GM18505 (cell line): ENCODE results near the gene SAA4.
"Not testable (repeated sequence)": the region's sequence is repeated elsewhere in the genome, so short reads cannot be mapped to it uniquely, and the experiment has no call there.

Experiments
- ATAC-seq: cut with Tn5 transposase; IDR thresholded peaks from one replicate; pipeline ENCODE4 v1.9.1; 2021; ENCODE audit not compliant: unreplicated experiment
- POLR2A ChIP-seq: IDR thresholded peaks from 4 replicates; pipeline ENCODE4 v1.6.1; 2011; ENCODE audit warnings: borderline replicate concordance; ENCODE audit not compliant: insufficient read depth, insufficient read length; ENCODE audit errors: extremely low read depth

SAA4 gene, protein sequence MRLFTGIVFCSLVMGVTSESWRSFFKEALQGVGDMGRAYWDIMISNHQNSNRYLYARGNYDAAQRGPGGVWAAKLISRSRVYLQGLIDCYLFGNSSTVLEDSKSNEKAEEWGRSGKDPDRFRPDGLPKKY

DNA sequence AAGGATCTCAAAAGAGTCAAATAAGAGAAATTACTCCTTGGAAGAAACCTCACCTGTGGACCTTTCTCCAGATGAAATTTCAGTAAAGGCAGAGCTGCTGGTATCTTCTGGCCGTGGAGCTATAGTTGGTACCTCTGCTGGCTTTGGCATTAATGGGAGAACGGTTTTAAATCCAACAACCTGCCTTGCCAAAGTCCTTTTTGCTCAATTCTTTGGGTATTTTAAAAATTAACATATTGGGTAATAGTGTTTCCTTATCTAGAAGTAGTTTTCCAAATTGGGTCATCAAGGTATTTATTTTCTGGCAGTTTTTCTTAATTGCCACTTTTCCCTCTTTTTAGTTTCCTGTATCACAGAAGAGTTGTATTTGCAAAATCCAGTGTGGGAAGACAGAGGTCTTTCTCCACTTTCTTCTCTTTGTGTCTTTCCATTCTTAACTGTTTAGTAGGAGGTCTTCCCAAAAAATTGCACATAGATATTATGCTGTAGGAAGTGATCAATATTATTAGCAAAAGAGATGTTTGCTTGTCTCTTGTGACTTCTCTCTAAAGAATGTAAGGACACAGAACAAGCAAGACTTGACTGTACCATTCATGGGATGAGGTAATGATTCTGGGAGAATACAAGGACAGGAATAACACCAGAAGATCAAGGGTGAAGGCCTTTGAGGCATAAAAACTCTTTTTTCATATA lies at the start of gene SAA4:
Gene SAA4, minus strand, starts transcription at position 139 of the 693 bp plus-strand sequence. CDS start 876 bp downstream, outside the sequence.
- TF ChIP-seq POLR2A, result no peak
- no peak for ATAC-seq

DNA sequence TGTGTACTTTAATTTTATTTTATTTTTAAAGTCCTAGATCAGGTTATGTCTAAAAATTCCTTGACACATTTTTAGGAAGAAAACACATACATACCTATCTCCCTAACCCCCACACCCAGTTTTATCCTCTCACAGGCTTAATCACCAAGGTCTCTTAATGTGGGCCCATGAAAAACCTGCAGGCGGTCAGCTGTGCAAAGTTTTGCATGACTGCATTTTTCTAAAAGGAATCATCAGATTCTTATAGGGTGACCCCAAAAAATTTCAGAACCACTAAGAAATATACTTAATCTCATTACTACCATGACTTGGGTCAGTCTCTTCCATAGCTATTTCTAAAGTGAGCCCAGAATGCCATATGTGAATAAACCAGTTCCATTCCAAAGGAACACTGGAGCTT lies 49.2 kb upstream of the SAA4 start:
- ATAC-seq, result no peak
- no peak for TF ChIP-seq POLR2A

DNA sequence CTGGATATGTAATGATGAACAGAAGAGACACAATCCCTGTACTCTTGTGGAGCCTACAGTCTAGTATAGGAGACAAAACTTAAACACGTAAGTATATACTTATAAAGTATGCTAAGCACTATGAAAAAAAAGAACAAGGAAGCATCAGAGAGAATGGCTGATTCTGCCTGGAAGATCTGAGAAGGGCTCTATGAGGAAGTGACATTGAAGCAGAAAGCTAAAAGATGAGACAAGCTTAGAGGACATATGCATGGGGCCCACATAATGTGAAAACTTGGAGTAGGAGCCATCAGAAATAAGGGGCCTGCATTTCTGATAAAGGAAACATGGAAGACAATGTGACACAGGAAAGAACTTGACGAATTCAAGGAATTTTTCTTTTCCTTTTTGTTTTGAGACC lies 46.0 kb upstream of the SAA4 start:
- ATAC-seq, result no peak

DNA sequence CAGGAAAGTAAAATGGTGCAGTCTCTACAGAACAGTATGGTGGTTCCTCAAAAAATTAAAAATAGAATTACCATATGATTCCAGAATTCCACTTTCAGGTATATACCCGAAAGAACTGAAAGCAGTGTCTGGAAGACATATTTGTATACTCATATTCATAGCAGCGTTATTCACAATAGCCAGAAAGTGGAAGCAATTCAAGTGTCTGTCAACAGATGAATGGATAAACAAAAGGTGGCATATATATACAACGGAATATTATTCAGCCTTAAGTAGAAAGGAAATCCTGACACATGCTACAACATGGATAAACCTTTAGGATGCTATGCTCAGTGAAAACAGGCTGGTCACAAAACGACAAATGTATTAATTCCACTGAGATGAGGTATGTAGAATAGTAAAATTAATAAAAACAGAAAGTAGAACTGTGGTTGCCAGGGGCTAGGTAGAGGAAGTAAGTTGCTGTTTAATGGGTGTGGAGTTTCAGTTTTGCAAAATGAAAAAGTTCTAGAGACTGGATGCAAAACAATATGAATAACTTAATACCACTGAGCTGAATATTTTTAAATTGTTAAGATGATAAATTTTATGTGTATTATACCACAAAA lies 43.9 kb upstream of the SAA4 start:
- peak; percentile 84 for ATAC-seq
- no peak for TF ChIP-seq POLR2A

More for the DNA sequence above, 46.0 kb upstream of the SAA4 start:
- TF ChIP-seq POLR2A, result no peak

DNA sequence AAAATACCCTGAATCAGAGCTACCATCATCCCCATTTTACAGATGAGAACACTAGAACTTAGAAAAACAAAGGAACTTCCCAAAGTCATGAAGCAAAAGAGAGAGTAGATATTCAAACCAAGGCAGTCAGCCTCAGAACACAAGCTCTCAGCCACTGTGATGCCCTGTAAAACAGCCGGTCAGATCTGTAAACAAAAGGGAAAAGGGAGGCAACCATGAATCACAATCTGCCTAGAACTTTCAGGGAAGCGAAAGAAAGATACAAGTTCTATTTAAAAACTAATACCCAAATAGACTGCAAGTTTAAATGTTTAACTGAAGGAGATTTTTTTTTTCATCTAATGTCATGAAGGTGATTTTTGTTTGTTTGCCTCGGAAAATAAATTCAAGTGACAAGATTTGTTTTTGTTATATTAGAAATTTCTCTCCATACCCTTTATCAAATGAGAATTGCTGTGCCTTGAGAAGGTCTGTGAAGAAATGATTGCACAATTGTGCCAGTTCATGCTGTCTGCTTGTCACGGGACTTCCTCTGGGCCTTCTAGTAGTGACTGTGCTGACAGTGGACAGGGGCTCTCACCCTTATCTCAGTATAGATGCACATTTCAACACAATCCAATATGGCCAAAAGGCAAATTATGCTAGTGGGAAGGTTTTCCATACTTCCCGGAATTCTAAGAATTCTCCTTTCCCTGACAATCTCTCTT lies 41.1 kb upstream of the SAA4 start:
- TF ChIP-seq POLR2A, result no peak

DNA sequence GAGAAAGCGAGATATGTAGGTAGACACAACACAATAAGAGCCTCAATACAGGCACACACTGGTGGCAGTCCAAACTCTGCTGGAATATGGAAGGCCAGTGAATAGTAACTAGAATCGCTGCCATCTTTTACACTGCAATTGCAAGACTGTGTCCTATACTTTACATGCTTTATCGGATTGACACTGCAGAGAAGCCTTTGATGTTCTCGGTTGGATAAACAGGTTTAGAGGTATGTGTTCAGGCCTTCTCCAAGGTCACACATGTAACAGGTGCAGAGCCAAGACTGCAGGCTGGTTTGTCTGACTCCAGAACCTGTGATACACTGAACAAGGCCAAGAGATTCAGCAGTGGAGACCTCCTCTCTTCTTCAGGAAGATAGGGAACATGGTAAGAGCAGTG lies 34.6 kb upstream of the SAA4 start:
- TF ChIP-seq POLR2A, result no peak
- ATAC-seq, result no peak

More for the DNA sequence above, 41.1 kb upstream of the SAA4 start:
- no peak for ATAC-seq

DNA sequence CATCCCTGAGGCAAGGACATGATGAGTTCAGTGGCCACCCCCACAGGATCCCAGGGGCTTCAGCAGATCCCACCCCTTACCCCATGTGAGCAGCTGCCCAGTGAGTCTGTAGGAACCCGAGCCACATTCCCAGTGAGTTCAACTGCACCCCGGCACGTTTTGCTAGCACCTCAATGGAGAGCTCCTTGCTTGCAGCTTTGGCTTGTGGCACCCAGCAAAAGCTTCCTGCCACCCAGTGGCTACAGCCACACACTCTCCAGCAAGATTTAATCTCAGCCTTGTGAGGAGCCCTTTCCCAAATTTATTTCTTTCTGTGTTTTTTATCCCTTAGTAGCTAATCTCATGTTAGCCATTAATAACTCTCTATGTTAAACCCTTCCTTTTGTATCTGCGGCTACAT lies 33.5 kb upstream of the SAA4 start:
- TF ChIP-seq POLR2A, result no peak
- ATAC-seq, result no peak

DNA sequence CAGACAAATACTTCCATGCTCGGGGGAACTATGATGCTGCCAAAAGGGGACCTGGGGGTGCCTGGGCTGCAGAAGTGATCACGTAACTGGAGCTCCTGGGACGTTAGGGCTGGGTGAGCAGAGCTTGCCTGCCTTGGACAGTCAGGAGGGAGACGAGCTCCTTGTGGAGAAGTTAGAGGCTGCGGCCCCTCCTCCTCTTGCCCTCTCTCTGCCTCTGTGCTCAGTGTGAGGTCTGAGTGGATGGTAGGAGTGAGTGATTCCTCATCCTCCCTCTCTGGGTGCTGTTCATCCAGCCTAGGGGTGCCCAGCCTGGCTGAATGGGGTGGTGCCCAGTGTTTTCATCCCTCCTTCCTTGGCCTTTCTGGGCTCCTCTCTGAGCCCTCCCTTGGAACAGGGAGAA lies 32.6 kb upstream of the SAA4 start:
- not testable (repeated sequence) for ATAC-seq

DNA sequence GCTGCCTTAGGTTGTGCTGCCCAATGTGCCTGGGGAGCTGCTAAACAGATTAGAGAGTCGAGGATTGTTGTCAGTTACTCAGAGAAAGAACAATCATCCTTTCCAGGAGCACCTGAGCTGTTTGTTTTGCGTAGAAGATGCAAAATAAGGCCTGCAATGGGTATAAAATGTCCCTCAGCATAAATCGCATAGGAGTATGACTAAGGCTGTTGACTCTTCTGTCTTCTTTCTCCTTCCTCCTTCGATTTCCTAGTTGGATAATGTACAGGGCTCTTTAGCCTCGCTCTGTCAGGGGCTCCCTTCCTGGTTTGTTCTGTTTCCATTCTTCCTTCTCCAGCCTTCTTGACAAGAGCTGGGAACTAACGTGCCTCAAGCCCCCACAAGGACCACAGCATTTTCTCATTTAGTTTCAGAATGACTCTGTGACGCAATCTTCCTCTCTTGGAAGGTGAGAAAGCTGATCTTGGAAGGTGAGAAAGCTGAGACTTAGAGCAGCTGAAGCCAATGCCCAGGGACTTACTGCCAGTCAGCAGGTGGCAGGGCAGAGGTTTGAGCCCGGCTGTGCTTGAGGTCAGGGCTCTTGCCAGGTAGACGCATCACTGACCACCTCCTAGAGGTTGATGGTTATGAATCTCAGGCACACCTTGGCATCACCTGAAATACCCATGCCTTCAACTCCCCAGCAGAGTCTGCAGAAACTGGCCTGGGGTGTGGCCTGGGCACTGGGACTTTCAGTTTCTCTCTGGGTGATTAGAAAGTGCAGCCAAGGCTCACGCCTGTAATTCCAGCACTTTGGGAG lies 30.9 kb upstream of the SAA4 start:
- ATAC-seq, result not testable (repeated sequence)

DNA sequence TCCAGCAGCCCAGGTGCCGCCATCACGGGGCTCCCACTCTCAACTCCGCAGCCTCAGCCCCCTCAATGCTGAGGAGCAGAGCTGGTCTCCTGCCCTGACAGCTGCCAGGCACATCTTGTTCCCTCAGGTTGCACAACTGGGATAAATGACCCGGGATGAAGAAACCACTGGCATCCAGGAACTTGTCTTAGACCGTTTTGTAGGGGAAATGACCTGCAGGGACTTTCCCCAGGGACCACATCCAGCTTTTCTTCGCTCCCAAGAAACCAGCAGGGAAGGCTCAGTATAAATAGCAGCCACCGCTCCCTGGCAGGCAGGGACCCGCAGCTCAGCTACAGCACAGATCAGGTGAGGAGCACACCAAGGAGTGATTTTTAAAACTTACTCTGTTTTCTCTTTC lies 29.3 kb upstream of the SAA4 start, which contains the start of gene SAA1:
Gene SAA1, plus strand, starts transcription at position 316 of the 400 bp plus-strand sequence. CDS start 624 bp downstream, outside the sequence.
- no peak for TF ChIP-seq POLR2A
- no peak for ATAC-seq

DNA sequence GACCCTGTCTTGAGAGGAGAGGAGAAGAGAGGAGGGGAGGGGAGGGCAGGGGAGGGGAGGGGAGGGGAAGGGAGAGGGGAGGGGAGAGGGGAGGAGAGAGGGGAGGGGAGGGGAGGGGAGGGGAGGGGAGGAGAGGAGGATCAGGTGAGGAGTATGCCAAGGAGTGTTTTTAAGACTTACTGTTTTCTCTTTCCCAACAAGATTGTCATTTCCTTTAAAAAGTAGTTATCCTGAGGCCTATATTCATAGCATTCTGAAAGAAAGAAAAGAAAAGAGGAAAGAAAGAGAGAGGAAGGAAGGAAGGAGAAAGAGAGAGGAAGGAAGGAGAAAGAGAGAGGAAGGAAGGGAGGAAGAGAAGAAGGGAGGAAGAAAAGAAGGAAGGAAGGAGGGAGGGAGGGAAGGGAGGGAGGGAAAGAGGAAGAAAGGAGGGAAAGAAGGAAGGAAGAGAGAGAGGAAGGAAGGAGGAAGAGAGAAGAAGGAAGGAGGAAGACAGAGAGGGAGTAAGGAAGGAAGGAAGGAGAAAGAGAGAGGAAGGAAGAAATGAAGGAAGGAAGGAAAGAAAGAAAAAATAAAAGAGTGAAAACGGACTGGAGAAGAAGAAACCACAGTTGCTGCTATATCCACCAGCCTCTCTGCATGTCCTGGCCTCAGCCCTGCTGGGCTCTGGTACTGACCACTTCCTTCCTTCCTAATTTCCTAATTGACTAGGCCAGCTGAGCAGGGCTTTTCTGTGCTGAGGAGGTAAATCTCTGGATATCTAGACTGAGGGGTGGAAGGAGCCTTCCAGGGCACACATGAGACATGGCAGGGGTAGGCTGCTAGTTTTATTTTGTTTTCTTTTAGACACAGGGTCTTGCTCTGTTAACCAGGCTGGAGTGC lies 28.3 kb upstream of the SAA4 start:
- ATAC-seq, result no peak
- no peak for TF ChIP-seq POLR2A

DNA sequence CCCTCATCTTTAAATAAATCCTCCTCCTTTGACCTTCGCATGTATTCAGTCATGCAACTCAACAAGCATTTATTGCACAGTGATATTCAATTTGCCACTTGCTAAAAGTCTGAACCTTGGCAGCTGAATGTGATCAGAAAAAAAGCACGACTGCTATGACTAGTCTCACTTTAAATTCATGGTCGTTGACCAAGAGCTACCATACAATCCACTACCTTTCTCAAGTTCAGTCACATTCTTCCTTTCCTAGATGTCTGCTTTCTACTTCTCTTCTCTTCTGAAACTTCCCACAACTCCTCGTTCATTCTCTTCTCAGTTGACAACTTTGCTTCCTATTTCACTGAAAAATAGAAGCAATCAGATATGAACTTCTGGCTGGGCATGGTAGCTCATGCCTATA lies 27.4 kb upstream of the SAA4 start:
- no peak for TF ChIP-seq POLR2A
- ATAC-seq, result no peak

DNA sequence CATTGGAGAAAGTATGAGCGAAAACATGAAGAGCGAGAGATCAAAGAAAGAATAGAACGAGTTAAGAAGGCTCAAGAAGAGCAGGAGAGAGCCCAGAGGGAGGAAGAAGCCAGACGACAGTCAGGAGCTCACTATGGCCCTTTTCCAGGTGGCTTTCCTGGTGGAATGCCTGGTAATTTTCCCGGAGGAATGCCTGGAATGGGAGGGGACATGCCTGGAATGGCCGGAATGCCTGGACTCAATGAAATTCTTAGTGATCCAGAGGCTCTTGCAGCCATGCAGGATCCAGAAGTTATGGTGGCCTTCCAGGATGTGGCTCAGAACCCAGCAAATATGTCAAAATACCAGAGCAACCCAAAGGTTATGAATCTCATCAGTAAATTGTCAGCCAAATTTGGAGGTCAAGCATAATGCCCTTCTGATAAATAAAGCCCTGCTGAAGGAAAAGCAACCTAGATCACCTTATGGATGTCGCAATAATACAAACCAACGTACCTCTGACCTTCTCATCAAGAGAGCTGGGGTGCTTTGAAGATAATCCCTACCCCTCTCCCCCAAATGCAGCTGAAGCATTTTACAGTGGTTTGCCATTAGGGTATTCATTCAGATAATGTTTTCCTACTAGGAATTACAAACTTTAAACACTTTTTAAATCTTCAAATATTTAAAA lies 26.2 kb upstream of the SAA4 start:
- not testable (repeated sequence) for ATAC-seq
